Retinal pigment epithelial cell (primary cell): ENCODE results near the gene SEPTIN10.

ENCODE experiments used
- DNase-seq: peaks from one replicate; pipeline ENCODE4 v3.0.0-alpha.2; 2010; ENCODE audit warnings: low read depth
- H3K4me3 ChIP-seq: 2 replicates; pipeline ENCODE4 v1.5.1; 2011; ENCODE audit warnings: mild to moderate bottlenecking, low read length, control low read depth, moderate library complexity
- CTCF ChIP-seq: conservative IDR thresholded peaks from 2 replicates; pipeline ENCODE4 v1.5.1; 2011; ENCODE audit warnings: low read depth, low read length, control low read depth, inconsistent platforms

The SEPTIN10 gene

GRCh38 chr2:109613922-109614714 lies at the start of gene SEPTIN10, which contains the start of gene SOWAHC:
SEPTIN10 (minus strand) TSS chr2:109613966; CDS start chr2:109613827, 139 bp downstream.
SOWAHC (plus strand) TSS chr2:109614364; CDS start chr2:109614490, 126 bp downstream.
- peak within 1 kb of the TSS; percentile 89 for H3K4me3 ChIP-seq
- peak; percentile 96 for DNase-seq
- no peak for TF ChIP-seq CTCF

GRCh38 chr2:109662889-109663288 lies 49.1 kb upstream of the SEPTIN10 start:
- no peak for TF ChIP-seq CTCF
- no peak for DNase-seq
- no peak overlapping the region for H3K4me3 ChIP-seq

GRCh38 chr2:109660046-109660860 lies 46.5 kb upstream of the SEPTIN10 start:
- TF ChIP-seq CTCF: no peak
- no peak overlapping the region for H3K4me3 ChIP-seq
- DNase-seq: no peak

- H3K4me3 ChIP-seq: no peak overlapping the region
- DNase-seq: no peak
- no peak for TF ChIP-seq CTCF
Observed at GRCh38 chr2:109659396-109660045, 45.8 kb upstream of the SEPTIN10 start.

- DNase-seq: no peak
- TF ChIP-seq CTCF: no peak
- H3K4me3 ChIP-seq: no peak overlapping the region
Observed at GRCh38 chr2:109655287-109655686, 41.5 kb upstream of the SEPTIN10 start.

GRCh38 chr2:109654326-109655050 lies 40.7 kb upstream of the SEPTIN10 start:
- no peak for DNase-seq
- TF ChIP-seq CTCF: no peak
- H3K4me3 ChIP-seq: no peak overlapping the region
